ENCODE measurements around the gene SPOCK3.
A peak's percentile ranks its signal among the peaks of the same experiment; 100 is the strongest.

- no peak for TF ChIP-seq NANOG (IDR thresholded peaks at IDR 0.05; ENCODE audit: borderline replicate concordance)
- no peak for TF ChIP-seq EZH2 (IDR thresholded peaks at IDR 0.05; ENCODE audit: low read depth, unreplicated experiment)
- TF ChIP-seq JUNB (IDR thresholded peaks at IDR 0.05; ENCODE audit: unreplicated experiment), result no peak
- TF ChIP-seq CTCF (conservative IDR thresholded peaks at IDR 0.05; ENCODE audit: low read depth in 2 of 2), result peak; percentile 46 to 75
- no peak for TF ChIP-seq POLR2AphosphoS5 (IDR thresholded peaks at IDR 0.05; ENCODE audit: low read depth)
- TF ChIP-seq REST (IDR thresholded peaks at IDR 0.05; ENCODE audit: unreplicated experiment), result no peak
- TF ChIP-seq EZH2phosphoT487 (IDR thresholded peaks at IDR 0.05; ENCODE audit: unreplicated experiment), result no peak
- TF ChIP-seq STAT1 (IDR thresholded peaks at IDR 0.05; ENCODE audit: unreplicated experiment), result no peak
- TF ChIP-seq ETS1 (IDR thresholded peaks at IDR 0.05), result no peak
Observed at GRCh38 chr4:167020410-167020809, 213.9 kb downstream of the SPOCK3 start.

Measured in GM23338 (cell line).